GM21737 (cell line): Measurements from ENCODE around the gene LIN37.

Experiments
- ATAC-seq: cut with Tn5 transposase; IDR thresholded peaks from one replicate; pipeline ENCODE4 v1.9.1; 2021; ENCODE audit warnings: mild to moderate bottlenecking, moderate library complexity; ENCODE audit not compliant: unreplicated experiment

The LIN37 gene, protein sequence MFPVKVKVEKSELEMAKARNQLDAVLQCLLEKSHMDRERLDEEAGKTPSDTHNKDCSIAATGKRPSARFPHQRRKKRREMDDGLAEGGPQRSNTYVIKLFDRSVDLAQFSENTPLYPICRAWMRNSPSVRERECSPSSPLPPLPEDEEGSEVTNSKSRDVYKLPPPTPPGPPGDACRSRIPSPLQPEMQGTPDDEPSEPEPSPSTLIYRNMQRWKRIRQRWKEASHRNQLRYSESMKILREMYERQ

DNA sequence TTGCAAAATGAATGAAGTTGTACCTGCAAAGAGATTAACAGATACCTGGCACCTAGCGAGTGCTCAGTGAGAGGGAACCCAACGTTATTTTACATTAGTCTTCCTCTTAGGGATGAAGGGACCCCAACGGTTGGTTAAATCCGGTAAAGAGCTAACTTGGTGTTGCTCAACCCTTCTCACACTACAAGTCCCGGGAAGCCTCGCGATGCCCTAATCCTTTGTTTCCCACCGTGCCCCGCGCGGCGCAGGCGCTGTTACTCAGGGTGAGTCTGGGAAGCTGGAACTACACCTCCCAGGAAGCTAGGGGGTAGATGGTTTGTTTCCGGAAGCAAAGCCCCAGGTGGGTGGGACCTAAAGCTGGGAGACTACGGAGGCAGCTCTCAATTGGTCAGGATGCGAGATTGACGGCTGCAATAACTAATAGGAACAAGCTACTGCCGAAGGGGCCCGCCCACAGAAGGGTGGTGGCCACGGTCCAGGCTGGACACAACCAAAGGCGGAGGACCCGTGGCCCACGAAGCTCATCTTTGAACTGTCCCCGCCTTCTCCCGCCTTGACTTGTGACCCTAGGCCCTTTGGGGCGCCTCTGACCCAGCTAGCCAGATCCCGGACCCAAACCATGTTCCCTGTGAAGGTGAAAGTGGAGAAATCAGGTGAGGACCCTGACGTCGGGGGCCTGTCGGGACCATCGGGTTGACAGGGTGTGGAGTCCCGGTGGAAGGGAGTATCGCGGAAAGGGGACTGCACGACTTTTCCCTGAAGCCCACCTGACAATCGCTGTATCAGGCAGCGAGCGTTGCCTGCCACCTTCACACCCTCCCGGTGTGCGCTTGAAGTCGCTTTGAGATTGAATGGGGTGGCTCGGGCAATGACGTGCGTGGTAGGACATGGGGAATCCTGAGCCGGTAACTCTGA lies at the start of gene LIN37:
LIN37 (plus strand) TSS at position 471 of the 915 bp plus-strand sequence; CDS start at position 620, 149 bp downstream.
- ATAC-seq, result peak; percentile 72

DNA sequence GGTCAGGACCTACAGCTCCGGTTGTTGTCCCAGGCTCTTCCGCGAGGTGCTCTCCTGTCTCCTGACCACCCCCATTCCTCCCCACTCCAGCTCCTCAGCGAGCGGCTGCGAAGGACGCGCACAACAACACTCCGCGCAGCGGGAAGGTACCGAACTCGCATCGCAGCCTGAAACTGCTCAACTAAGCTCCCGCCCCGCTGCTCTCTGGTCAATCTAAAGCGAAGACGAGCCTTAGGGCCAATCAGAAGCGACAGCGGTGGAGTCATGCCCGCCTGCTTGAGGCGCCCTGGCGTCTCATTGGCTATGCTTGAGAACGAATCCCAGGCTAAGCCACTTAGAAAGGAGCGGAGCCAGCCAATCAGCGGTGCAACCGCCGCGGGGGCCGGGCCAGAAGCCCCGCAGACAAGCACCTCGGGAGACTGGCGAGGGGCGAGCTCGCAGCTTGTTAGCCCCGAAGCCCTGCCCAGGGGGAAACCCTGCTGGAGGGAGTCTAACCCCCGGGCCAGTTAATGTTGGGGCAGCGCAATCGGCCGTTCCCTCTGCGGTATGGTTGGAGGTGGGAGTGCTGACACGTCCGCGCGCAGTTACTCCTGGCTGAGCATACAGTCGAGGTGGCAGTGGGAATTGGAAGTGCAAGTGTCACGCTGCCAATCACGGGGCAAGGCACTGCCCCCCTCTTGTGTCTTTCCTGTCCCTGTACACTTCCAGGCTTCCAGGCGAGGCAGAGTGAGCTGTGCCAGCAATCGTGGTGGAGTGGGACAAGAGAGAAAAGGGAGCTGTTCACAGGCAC lies 46.0 kb upstream of the LIN37 start:
- peak; percentile 95 for ATAC-seq

DNA sequence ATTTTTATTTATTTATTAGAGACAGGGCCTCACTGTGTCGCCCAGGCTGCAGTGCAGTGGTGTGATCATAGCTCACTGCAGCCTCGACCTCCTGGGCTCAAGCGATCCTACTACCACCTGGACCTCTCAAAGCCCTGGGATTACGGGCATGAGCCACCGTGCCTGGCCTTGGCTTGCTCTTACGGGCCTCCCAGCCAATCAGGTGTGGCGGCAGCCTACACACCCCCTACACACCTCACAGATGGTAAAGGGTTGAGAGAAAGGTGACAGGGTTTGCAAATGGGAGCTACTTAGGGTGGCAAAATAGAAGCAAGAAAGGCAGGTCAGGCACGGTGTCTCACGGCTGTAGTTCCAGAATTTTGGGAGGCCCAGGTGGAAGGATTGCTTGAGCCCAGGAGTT lies 45.0 kb upstream of the LIN37 start:
- no peak for ATAC-seq

DNA sequence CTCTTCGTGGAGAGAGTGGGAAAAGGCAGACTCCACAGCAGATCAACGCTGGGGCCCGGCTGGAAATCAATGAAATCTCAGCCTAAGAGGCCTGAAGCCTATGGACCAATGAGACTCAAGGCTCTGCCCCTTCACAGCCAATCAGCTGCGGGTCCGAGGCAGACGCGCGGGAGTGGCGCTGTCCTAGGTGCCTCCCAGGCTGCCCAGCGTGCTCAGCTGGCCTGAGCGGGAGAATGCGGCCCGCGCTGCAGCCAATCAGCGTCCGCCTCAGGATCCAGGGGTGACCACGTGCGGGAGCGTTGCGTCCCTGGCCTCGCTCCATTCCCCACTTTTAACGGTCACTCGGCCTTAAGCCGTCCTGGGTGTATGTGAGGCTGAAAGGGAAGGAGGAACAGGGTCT lies 44.2 kb upstream of the LIN37 start, which contains the start of gene ZBTB32:
ZBTB32 (plus strand) TSS at position 341 of the 400 bp plus-strand sequence. CDS start 10,069 bp downstream, outside the sequence.
- no peak for ATAC-seq

DNA sequence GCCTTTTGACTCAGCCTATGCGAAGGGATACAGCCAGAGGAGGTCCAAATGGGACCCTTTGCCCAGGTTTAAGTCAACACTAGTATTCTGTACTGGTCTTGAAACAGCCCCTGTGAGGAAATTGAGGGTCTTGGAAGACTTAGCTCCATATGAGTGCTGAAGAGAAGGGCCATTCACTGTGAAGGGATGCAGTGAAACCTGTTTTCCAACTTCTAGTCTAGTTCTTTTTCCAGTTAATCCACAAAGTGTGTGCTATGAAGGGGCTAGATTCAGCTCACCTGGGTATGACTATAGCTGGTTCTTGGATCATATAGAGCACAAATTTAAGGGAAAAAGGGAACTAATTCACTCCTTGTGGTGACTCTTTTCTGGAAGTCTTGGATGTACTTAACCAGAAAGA lies 40.0 kb upstream of the LIN37 start:
- ATAC-seq, result no peak

DNA sequence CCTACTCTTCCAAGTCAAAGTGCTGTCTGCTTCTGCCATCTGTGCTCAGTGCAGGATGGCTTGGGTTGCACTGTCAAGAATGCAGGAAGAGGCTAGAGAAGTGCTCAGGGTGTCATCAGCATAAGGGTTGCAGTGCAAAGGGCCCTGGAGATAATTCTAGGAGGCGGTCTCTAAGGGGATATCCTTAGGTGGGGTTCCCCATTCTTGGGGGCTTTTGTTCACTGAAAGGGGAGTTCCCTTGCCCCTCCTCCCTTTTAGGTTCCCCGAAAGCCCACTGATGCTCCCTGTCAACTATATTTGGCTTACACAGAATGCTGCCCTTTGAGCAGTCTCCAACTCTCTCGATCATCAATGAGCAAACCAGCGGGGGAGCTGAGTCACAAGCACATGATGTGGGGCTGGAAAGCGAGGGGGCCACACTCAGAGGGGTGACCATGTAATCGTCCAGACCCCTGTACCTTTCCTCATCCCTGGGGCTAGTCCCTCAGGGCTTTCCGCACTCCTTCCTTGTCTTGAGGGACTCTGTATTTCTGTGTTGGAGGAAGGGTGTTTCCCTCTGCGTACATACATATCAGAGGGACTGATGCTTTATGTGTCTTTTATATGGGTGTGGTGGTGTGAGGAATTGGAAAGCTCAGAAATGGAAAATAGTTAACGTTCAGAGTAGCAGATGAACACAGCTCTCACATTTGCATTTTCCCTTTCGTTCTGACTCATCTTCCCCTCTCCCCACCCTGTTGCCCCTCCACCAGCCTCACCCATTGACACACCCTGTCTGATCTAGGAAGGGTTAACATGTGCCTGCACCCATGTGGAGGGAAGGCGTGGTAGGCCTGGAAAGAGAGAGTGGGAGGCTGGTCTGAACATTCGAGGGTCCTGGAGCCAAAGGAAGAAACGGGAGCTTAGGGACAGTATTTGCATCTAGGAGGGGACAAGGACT lies 37.3 kb upstream of the LIN37 start:
- ATAC-seq, result peak; percentile 35

DNA sequence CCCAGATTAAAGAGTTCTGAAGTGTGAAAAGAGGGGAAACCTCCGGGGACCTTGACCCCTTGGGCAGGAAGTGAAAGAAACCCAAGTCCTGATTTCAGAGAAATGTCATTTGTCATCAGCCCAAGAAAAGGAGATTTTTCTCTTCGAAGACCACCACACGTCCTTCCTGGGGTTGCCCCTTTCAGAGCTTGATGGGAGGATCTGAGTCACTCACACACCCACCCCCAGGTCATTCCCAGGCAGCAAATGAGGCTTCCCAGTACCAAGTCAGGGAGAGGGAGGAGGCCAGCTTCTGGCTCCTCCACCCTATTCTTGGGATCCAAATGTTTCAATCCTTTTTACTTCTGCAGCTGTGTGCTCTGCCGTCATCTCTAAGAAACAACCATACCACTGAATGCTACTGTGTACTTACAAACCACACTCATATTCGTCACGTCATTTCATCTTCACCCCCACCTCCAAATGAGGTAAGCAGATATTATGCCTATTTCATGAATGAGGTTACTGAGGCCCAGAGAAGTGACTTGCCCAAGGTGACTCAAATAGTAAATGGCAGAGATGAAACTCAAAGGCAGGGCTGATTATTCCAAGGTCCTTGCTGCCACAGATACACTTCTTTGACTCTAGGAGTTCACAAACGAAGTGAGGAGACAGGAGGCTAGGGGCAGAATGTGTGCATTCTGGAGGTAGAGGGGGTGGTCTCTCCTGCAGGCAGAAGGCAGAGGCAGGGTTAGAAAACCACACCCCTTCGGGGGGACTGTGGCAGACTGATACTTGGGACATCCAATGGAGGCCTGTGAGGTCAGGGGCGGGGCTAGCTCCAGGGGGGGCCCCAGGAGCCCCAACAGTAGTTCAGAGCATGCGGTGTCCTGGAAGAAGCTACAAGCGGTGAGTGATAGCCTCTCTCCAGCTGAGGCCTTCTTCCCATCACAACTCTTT lies 35.5 kb upstream of the LIN37 start:
- ATAC-seq, result no peak

DNA sequence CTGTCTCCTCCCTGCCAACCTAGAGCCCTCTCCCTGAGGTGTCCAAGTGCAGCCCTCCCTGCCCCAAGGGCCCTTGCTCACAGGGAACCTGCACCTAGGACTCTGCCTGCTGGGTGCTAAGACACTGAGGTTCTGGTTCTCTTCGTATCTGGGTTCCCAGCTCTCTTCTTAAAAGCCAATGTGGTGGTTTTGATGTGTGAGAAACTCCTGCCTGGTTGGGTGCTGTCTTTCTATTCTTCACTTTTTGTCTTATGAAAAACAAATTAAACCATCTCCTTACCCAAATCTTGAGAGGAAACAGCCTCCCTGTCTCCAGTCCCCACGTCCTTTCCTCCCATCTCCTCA lies 34.9 kb upstream of the LIN37 start:
- no peak for ATAC-seq

DNA sequence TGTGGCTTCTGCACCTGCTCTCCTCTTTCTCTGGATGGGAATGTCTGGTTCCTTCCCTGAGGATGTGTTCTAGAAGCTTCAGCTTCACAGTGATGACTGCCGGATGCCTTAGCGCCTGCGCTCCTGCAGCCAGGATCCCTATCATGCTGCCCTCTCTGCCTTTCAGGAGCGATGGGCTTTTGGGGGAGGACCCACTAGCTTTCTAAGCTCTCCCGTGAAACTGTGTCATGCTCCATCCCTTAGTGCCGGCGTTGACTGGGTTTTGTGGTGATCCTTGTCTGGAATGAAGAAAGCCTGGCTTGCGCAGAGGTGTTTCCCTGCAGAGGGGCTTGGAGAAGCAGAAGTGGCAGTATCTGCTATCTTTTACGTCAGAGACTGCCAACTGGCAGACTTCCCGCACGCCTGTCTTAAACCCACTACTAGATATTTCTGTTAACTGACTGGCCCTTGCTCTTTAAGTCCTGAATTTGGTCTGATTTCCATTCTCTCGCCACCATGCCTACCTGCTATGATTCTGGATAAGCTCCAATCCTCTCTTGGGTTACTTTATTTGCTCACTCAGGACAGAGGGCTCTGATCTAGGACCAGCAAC lies 34.4 kb upstream of the LIN37 start:
- no peak for ATAC-seq

DNA sequence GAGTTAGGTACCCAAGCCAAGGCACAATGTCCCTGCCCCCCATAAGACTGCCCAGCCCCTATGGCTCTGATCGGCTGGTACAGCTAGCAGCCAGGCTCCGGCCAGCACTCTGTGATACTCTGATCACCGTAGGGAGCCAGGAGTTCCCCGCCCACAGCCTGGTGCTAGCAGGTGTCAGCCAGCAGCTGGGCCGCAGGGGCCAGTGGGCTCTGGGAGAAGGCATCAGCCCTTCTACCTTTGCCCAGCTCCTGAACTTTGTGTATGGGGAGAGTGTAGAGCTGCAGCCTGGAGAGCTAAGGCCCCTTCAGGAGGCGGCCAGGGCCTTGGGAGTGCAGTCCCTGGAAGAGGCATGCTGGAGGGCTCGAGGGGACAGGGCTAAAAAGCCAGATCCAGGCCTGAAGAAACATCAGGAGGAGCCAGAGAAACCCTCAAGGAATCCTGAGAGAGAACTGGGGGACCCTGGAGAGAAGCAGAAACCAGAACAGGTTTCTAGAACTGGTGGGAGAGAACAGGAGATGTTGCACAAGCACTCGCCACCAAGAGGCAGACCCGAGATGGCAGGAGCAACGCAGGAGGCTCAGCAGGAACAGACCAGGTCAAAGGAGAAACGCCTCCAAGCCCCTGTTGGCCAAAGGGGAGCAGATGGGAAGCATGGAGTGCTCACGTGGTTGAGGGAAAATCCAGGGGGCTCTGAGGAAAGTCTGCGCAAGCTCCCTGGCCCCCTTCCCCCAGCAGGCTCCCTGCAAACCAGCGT lies 33.6 kb upstream of the LIN37 start:
- ATAC-seq, result no peak

DNA sequence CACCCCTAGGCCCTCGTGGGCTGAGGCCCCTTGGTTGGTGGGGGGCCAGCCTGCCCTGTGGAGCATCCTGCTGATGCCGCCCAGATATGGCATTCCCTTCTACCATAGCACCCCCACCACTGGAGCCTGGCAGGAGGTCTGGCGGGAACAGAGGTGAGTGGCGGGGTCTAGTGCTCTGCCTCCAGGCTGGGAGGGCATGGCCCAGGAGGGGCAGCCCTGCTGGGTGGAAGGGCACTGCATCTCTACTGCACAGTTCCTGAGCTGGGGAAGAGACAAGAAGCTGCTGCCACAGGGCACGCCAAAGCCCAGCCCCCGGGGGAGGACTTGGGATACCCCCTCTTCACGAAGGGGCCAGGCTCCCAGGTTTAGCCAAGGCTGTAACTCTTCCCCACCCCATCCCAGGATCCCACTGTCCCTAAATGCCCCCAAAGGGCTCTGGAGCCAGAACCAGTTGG lies 33.0 kb upstream of the LIN37 start:
- ATAC-seq, result no peak

DNA sequence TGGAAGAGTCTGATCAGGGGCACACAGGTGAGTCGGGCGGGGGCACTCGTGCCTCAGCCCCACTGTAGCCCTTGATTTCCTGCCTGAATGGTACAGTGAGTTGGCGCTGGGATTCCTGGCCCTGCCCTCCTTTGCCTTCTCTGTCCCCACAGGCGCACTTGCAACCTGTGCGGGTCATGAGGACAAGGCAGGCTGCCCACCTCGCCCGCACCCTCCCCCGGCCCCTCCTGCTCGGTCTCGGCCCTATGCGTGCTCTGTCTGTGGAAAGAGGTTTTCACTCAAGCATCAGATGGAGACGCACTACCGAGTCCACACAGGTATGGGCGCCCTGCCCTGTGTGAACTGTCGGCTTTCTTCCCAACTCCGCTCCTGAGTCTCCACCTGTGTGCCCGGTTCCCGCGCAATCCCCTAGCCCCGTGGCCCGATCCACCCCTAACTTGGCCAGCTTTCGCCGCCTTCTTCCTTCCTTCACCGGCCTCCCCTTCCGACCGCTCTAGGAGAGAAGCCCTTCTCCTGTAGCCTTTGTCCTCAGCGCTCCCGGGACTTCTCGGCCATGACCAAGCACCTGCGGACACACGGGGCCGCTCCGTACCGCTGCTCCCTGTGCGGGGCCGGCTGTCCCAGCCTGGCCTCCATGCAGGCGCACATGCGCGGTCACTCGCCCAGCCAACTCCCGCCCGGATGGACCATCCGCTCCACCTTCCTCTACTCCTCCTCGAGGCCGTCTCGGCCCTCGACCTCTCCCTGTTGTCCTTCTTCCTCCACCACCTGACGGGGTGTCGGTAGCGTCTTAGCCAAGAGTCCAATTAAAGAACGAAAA lies 32.2 kb upstream of the LIN37 start:
- no peak for ATAC-seq

DNA sequence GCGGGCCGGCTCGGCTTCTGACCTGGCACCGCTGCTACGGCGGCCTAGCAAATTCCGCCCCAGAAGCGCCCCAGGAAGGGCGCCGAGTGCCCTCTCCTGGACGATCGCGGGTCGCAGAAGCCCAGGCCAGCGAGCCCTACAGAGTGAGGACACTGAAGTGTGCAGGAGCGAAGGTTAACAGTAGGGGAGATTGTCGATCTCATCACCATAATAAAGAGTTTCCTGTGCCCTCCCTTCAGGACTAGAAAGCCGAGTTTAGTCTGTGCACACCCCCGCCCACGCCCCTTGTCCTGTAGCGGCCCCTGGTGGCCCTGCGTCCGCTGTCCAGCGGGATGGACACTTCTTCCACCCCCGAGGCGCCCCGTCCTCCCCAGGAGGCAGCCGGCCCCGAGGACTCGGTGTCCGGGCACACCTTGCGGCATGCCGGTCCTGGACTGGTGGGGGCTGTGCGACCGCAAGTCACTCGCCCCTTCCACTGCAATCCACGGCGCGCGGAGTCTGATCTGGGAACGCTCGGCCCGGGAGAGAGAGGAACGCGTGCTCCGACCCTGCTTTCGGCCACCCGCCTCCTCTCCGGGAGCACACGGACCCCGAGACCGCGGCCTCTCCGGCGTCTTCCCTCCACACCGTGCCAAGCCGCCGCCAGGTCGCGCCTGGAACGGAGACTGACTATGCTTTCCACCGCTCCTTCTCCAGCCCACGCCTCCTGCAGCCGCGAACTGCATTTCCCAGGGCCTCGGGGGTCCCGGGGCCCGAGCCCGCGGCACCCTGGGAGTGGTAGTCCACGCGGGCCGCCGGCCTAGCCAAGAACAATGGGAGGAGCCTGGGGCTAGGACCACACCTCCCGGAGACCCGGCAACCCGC lies 31.3 kb upstream of the LIN37 start:
- ATAC-seq, result peak; percentile 58

DNA sequence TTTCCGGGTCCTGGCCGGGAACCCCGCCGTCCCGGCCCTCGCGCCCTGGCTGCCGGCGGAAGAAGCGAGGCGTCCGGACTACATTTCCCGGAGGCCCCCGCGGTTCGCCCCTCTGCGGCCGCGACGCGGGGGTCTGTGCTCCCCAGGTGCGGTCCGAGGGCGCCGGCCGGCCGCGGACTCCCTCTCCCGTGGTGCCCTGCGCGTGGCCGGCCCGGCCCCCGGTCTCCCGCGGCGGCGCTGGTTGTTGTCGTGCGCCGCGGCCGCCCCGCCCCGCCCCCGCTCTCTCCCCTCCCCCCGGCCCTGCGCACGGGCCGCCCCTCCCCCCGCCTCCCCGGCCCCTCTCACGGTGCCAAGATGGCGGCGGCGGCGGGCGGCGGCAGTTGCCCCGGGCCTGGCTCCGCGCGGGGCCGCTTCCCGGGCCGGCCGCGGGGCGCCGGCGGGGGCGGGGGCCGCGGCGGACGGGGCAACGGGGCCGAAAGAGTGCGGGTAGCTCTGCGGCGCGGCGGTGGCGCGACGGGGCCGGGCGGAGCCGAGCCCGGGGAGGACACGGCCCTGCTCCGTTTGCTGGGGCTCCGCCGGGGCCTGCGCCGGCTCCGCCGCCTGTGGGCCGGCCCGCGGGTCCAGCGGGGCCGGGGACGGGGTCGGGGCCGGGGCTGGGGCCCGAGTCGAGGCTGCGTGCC lies 30.6 kb upstream of the LIN37 start, which contains the start of gene KMT2B:
KMT2B (plus strand) TSS at position 339 of the 680 bp plus-strand sequence; CDS start at position 355, 16 bp downstream.
- ATAC-seq, result no peak

DNA sequence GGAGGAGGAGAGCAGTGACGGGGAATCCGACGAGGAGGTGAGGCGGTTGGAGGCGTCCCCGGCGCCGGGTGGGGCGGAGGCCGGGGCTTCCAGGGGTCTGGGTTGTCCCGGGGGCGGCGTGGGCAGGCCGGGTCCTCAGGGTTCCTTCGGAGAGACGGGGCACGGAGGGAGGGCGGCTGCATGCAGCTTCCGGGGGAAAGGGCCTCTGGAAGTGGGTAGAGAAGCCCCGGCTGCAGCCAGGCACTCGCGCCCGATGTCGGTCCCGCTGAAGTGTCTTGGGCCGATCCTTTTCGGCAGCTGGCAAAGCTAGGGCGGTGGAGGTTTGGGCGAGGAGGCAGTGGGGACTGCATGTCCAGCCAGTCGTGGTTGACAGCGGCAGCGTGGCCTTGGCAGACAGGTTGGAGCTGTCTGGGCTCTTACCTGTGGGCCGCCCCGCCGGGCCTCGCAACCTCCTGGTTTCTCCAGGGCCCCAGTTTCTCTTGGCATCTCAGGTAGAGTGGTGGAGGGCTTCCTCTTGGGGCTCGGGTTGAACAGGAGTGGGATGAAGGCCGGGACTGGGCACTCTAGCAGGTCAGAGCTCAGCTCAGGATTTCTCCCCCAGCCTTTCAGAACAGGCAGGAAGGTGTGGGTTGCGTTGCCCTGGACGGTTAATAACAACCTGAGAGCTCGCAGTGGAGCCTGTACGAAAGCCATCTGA lies 29.9 kb upstream of the LIN37 start:
- no peak for ATAC-seq
